VCaP (cell line): Measurements from ENCODE around the gene RNF103.
A peak's percentile ranks its signal among the peaks of the same experiment; 100 is the strongest.

Experiments used
- H3K27ac ChIP-seq: fragments of 450-650 bp; 2 replicates; pipeline ENCODE4 v1.5.1; 2017
- TF ChIP-seq, protein P1 (sequence below): fragments of 450-650 bp; conservative IDR thresholded peaks from 2 replicates; pipeline ENCODE4 v1.5.1; 2017; ENCODE audit warnings: mild to moderate bottlenecking, moderate library complexity

Gene RNF103

DNA sequence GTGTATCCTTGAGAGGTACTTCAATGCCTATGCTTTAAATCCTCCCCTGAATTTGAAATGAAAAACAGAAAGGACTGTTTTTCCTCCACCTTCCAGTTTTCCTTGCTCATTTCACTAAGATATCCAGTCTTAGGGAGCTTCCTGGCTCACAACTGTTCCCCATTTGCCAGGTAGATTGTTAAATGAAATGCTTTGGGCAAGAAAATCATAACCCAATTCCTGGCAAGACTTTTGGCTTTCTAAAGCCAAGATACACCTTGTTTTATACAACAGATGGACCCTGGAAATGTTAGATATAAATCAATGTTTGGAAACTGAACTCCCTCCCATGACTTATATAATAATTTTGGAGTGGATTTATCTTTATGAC is 56.9 kb downstream of the RNF103 start:
- no peak overlapping the region for H3K27ac ChIP-seq
- TF ChIP-seq, protein P1, sequence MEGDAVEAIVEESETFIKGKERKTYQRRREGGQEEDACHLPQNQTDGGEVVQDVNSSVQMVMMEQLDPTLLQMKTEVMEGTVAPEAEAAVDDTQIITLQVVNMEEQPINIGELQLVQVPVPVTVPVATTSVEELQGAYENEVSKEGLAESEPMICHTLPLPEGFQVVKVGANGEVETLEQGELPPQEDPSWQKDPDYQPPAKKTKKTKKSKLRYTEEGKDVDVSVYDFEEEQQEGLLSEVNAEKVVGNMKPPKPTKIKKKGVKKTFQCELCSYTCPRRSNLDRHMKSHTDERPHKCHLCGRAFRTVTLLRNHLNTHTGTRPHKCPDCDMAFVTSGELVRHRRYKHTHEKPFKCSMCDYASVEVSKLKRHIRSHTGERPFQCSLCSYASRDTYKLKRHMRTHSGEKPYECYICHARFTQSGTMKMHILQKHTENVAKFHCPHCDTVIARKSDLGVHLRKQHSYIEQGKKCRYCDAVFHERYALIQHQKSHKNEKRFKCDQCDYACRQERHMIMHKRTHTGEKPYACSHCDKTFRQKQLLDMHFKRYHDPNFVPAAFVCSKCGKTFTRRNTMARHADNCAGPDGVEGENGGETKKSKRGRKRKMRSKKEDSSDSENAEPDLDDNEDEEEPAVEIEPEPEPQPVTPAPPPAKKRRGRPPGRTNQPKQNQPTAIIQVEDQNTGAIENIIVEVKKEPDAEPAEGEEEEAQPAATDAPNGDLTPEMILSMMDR, result no peak

DNA sequence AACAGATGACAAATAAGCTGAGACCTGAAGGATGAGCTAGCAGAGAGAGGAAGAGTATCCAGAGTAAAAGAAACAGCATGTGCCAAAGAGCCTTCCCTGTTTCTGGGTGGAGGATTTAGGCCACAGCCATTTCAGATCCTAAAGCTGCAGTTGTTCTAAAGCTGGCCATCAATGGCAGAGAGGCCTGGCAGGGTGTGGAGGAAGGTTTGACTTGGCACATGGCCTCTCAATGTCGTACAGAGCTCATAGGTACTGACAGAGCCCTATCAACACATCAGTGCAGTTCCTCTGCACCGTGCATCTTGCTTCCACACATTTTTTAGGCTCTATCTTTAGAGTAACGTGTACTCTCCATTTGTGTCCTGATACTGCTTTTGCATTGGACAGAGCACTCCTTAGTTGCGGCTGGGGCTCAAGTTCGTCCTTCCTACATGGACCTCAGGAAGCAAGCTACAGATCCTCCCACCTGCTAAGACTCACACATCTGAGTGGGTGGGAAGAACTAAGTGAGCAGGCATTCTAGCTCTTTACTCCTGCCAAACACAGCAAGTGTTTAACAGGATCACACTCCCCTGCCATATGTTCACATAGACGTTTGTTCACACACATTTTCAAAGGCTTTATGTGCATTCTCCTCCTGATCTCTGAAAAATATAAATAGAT is 57.4 kb downstream of the RNF103 start:
- H3K27ac ChIP-seq, result no peak overlapping the region
- TF ChIP-seq, protein P1, result no peak

DNA sequence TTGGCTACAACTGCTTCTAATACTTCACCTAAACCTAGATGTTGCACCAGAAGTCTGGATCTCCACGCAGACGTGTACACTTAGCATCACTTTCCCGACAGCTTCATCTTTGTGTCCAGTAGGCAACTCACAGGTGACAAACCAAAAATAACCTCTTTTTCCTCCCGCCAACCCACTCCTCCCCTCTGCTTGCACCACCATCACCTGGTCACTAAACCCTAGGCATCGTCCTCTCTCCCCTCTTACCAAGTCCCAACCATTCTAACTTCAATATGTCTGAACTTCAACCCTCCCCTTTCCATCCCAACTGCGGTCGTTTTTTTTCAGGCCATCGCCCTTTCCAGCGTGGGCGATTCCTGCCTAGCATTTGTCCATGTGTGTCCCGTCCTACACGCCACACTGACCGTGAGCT is 60.0 kb downstream of the RNF103 start:
- peak overlapping the region; percentile 99 for H3K27ac ChIP-seq
- TF ChIP-seq, protein P1, result no peak

DNA sequence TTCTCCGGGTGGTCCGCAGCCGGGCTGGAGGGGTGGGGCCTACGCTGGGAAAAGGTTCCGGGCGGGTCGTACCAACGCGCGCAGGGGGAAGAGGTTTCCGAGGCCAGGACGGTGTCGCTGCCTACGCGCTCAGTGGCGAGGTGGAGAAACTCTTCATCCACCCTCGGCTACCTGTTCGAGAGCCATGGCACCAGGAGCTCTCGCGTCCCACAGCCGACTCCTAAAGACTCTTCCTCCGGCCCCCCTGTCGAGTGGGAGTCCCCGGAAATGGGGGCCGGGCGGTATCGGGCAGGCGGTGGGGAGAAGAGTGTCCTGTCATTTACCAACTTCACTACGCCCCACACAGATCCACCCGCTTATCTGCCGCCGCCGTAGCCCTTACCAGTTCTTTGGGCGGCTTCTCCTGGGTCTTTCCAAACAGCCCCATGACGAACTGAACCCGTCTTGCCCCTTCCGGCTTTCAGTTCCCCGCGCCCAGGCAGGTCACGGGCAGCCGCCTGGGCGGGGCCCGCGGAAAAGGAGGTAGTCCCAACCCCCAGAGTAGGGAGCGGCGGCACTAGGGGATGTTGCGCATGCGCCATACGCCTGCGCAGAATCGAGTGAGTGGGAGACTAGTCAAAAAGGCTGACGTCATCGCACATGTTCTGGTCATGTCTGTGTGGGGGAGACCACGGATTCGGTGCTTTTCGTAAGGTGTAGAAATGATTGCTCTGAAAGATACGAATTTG is 60.6 kb downstream of the RNF103 start, which contains the start of gene CHMP3:
CHMP3 (minus strand) TSS at position 522 of the 728 bp plus-strand sequence; CDS start at position 427, 95 bp downstream.
- H3K27ac ChIP-seq, result peak within 1 kb of the TSS; percentile 99
- TF ChIP-seq, protein P1, result no peak

DNA sequence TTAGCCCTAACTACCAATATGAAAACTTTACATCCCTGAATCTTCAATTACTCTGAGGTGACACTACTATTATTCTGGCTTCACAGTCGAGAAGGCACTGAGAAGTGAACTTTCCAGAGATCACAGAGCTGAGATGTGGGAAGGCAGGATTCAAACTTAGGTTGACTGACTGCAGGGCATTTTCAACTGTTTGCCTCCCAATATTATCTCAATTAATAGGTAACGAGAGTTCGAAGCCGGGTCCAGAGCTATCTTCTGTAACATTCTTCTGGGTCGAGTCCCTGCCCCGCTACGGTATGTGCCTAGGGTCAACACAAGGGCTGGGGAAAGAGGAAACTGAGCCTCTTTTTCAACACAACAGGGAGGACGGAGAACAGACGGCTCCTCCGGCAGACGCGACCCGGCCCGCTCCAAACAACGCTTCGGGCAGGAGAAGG is 61.2 kb downstream of the RNF103 start:
- H3K27ac ChIP-seq, result peak overlapping the region; percentile 99
- TF ChIP-seq, protein P1, result no peak

DNA sequence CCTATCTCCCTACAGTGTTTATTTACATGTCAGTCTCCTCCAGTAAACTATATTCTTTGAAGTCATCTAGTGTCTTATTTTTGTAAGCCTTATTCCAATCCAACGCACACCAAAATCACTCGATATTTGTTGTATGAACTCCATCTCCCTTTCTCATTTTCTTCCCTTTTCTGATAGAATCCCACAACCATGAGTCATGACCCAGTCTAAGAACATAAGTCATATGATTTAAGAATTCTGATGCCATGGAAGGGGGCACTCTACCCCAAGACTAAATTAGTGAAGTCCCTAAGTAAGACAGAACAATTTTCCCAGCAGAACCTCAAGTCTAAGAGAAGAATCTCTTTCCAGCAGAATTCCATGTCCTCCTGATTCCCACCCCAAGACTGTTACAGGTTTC is 65.8 kb downstream of the RNF103 start:
- no peak overlapping the region for H3K27ac ChIP-seq
- TF ChIP-seq, protein P1, result no peak

DNA sequence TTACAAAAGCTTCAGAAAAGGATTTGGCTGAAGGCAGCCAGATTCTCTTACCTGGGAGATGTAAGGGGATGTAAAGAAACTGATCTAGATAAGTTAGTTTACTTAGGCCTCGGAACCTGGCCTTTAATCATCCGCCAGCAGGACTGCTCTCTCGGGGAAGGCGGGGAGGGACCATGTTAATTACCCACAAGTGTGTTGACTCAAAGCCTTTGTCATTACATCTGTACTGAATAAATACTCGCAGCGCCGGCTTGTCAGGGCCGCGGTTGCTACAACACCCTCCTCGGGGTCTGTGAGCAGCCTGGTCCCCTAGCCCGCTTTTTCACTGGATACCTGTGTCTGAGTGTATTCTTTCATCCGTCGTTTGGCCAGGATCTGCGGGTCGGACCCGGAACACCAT is 67.2 kb downstream of the RNF103 start:
- TF ChIP-seq, protein P1, result no peak
- H3K27ac ChIP-seq, result no peak overlapping the region
